ELF-1 (cell line): ENCODE data around the gene MYBPC1.
A peak's percentile ranks its signal among the peaks of the same experiment; 100 is the strongest.

ENCODE experiments used
- DNase-seq: peaks from one replicate; pipeline ENCODE4 v3.0.0-alpha.2; 2016; ENCODE audit warnings: low read depth, low spot score

The MYBPC1 gene

GRCh38 chr12:101694986-101695385 is 100.2 kb downstream of the MYBPC1 start:
- DNase-seq = no peak

GRCh38 chr12:101695706-101696105 is 100.9 kb downstream of the MYBPC1 start:
- no peak for DNase-seq

GRCh38 chr12:101696251-101697196 is 101.8 kb downstream of the MYBPC1 start:
- DNase-seq = no peak

GRCh38 chr12:101697197-101697929 is 102.6 kb downstream of the MYBPC1 start, which contains the start of gene CHPT1:
CHPT1 (plus strand) TSS chr12:101697640; CDS start chr12:101697862, 222 bp downstream.
- peak; percentile 81 for DNase-seq

- DNase-seq = peak; percentile 52
Observed at GRCh38 chr12:101697930-101698799, 103.4 kb downstream of the MYBPC1 start.

- no peak for DNase-seq
Observed at GRCh38 chr12:101698800-101699347, 104.1 kb downstream of the MYBPC1 start.

- no peak for DNase-seq
Observed at GRCh38 chr12:101700299-101700820, 105.6 kb downstream of the MYBPC1 start.

GRCh38 chr12:101703487-101703886 is 108.7 kb downstream of the MYBPC1 start:
- DNase-seq = peak; percentile 34

GRCh38 chr12:101706403-101706802 is 111.6 kb downstream of the MYBPC1 start:
- no peak for DNase-seq

- no peak for DNase-seq
Observed at GRCh38 chr12:101707131-101707782, 112.5 kb downstream of the MYBPC1 start.

GRCh38 chr12:101710288-101710687 is 115.5 kb downstream of the MYBPC1 start:
- no peak for DNase-seq

- peak; percentile 37 for DNase-seq
Observed at GRCh38 chr12:101713059-101713682, 118.4 kb downstream of the MYBPC1 start.

- no peak for DNase-seq
Observed at GRCh38 chr12:101713930-101714329, 119.2 kb downstream of the MYBPC1 start.

- DNase-seq = no peak
Observed at GRCh38 chr12:101714877-101715444, 120.2 kb downstream of the MYBPC1 start.

- no peak for DNase-seq
Observed at GRCh38 chr12:101719566-101719965, 124.8 kb downstream of the MYBPC1 start.

GRCh38 chr12:101720118-101720517 is 125.3 kb downstream of the MYBPC1 start:
- DNase-seq = no peak

GRCh38 chr12:101722392-101722791 is 127.6 kb downstream of the MYBPC1 start:
- no peak for DNase-seq

- DNase-seq = no peak
Observed at GRCh38 chr12:101727098-101727497, 132.3 kb downstream of the MYBPC1 start.

GRCh38 chr12:101729842-101730241 is 135.1 kb downstream of the MYBPC1 start:
- no peak for DNase-seq

GRCh38 chr12:101732318-101732717 is 137.5 kb downstream of the MYBPC1 start:
- DNase-seq = no peak
